Stimulated activated naive CD8-positive, alpha-beta T cell treated with anti-CD3 and anti-CD28 coated beads, Interleukin-15, Interleukin-2, amounts not matched to agents 100 ng/mL and 50 ng/mL, for 24 hours (primary cell): ENCODE measurements around the gene CCDC157.
"Not testable (repeated sequence)": the region's sequence is repeated elsewhere in the genome, so short reads cannot be mapped to it uniquely, and the experiment has no call there.

Experiments used
- H3K27ac Mint-ChIP-seq: one replicate; pipeline ENCODE4 v1.8.0; 2021; ENCODE audit warnings: mild to moderate bottlenecking, mixed read lengths
- H3K27me3 Mint-ChIP-seq: one replicate; pipeline ENCODE4 v1.8.0; 2021; ENCODE audit warnings: mixed read lengths
- H3K36me3 Mint-ChIP-seq: one replicate; pipeline ENCODE4 v1.8.0; 2021; ENCODE audit warnings: low read depth, mixed read lengths
- H3K4me1 Mint-ChIP-seq: one replicate; pipeline ENCODE4 v1.8.0; 2021; ENCODE audit warnings: low read depth, mixed read lengths
- H3K4me3 Mint-ChIP-seq: one replicate; pipeline ENCODE4 v1.8.0; 2021; ENCODE audit warnings: mild to moderate bottlenecking, mixed read lengths
- H3K9me3 Mint-ChIP-seq: one replicate; pipeline ENCODE4 v1.8.0; 2021; ENCODE audit warnings: mixed read lengths

The CCDC157 gene

DNA sequence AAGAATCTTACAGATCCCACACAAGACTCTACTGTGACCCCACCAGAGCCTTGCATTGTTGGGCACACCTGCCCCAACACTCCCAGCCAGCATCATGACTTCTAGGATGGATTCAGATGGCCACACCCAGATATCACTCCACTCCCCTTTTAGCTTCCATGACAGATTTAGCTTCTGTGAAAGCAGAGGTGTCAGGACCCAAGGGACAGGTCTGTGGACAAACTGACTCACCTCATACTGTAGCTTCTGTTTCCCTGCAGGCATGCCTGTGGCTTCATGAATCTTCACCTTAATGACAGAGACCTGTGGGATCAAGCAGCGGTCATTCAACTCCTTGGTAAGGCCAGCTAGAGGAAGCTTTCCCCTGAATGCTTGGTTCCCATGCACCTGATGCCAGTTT lies 21.6 kb upstream of the CCDC157 start:
- Mint-ChIP-seq H3K4me3 (no peak overlapping the region), H3K27ac (peak overlapping the region; percentile 26), H3K9me3 (no peaks in the 10 kb centered on the region), H3K27me3 (no peaks in the 10 kb centered on the region), H3K36me3 (peaks cover 83% of the 10 kb centered on the region), H3K4me1 (peaks cover 22% of the 10 kb centered on the region)

DNA sequence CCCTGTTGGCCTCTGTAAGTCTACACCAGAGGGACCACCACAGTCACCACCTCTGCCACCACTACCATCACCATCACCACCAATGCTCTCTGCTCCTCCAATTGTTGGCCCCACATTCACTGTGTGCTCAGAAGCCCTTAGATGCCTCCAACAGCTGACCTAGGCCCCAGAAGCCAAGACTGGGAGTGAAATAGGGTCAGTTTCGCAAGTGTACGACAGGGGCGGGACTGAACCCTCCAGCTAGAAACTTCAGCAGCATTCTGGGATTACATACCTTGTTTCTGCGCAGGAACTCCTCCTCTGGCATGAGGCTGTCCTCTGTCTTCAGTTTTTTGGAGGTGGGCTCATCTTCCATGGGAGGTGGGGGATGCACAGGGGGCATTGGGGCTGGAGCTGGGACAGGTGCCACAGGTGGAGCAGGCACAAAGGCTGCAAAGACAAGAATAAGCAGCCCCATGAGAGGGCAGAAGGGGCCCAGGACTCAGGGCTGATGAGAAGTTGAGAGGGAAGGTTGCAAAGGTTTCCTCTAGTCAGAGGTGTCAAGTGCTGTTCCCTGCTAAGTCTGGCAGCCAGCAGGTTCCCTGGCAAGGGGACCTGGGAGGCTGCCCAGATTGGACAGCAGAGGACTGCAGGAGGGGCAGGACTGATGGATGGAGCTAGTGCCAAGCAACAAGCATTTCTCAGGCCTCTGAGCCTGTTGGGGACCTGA lies 19.9 kb upstream of the CCDC157 start:
- Mint-ChIP-seq H3K27ac (no peak overlapping the region), H3K9me3 (no peaks in the 10 kb centered on the region), H3K36me3 (peaks cover 86% of the 10 kb centered on the region), H3K4me1 (peaks cover 22% of the 10 kb centered on the region), H3K4me3 (no peak overlapping the region), H3K27me3 (no peaks in the 10 kb centered on the region)

DNA sequence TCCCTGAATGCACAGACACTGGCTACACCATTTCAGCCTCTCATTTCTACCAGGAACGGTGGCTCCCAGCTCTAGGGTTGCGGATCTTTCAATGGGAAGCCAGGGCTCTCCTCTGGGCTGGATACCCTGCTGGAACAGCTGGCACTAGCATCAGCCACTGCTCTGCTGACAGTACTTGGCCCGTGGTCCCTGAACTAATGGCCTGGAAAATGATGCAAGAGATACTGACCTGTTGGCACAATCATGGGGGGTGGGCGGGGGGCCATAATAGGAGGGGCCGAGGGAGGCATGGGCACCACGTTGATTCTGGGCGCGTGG lies 19.4 kb upstream of the CCDC157 start:
- H3K4me1 Mint-ChIP-seq = peaks cover 22% of the 10 kb centered on the region
- H3K27me3 Mint-ChIP-seq = no peaks in the 10 kb centered on the region
- H3K4me3 Mint-ChIP-seq = no peak overlapping the region
- H3K27ac Mint-ChIP-seq = no peak overlapping the region
- peaks cover 86% of the 10 kb centered on the region for H3K36me3 Mint-ChIP-seq
- H3K9me3 Mint-ChIP-seq = no peaks in the 10 kb centered on the region

DNA sequence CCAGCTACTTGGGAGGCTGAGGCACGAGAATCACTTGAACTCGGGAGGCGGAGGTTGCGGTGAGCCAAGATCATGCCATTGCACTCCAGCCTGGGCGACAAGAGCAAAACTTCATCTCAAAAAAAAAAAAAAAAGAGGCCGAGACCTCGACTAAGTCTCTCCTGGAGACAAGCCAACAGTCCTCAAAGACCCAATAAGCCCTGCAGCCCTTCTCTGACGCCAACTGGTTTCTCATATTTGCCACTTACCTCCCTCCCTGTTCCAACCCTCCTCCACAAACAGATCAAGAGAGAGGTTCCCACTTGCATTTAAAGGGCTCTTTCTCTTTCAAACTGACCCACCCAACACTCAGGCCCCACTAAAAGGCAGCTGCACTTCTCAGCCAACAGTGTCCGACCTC lies 18.5 kb upstream of the CCDC157 start:
- not testable (repeated sequence) for H3K27ac Mint-ChIP-seq

DNA sequence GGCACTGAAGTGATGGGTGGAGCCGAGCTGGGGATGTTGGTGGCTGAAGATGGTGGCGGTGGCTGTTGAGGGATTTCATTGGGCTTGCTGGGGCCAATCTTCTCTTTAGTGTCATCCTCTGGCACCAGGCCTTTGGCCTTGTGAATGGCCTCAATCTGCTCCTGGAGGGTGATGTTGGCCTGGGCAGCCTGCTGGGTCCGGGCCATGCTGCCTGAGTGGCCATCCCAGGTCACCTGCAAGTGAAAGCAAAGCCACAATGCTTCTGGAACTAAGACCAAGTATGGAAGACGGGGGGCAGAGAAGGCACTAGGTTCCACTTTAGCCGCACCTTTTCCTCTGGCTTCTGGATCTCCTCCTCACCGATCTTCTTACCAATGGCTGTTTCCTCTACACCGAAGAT lies 18.0 kb upstream of the CCDC157 start:
- Mint-ChIP-seq H3K27ac (no peak overlapping the region), H3K27me3 (no peaks in the 10 kb centered on the region), H3K36me3 (peaks cover 86% of the 10 kb centered on the region), H3K4me3 (no peak overlapping the region), H3K4me1 (peaks cover 18% of the 10 kb centered on the region), H3K9me3 (no peaks in the 10 kb centered on the region)

More for the DNA sequence above, 18.5 kb upstream of the CCDC157 start:
- H3K36me3 Mint-ChIP-seq = peaks cover 86% of the 10 kb centered on the region
- not testable (repeated sequence) for H3K9me3 Mint-ChIP-seq, H3K4me3 Mint-ChIP-seq, H3K27me3 Mint-ChIP-seq
- H3K4me1 Mint-ChIP-seq = peaks cover 22% of the 10 kb centered on the region

DNA sequence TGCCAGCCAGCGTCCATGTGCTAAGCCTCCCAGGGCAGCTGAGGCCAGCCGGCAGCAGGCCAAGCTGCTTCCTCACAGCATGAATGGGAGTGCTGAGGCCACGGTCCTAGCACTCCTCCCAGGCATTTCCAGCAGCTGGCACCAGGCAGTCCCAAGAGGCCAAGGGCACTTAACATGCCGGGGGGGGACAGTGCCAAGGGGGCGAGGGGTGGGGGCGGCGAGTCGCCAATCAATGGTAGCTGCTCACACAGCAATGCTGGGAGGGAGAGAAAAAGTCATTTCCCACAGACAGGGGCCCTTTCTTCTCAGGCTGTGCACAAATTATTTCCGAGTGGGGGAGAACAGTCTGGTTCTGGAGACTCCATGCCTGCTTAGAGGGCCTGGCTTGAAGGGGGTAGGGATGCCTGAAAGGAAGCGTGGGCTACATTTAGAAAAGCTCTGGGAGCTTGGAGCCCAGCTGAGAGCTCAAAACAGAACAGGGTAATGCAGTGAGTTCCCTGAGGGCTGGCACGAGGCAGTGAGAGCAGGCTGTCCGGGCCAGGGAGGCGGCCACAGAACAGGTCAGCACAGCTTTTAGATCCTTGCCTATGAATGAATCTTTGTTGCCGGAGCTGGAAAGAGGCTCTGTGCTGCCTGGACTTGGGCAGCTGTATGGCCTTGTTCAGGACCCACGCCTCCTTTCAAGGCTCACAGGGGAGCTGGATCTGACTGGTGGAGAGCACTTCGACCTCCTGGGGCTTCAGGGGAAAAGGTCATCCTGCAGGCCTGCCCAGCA lies 15.7 kb upstream of the CCDC157 start:
- H3K36me3 Mint-ChIP-seq = peaks cover 90% of the 10 kb centered on the region
- no peaks in the 10 kb centered on the region for H3K9me3 Mint-ChIP-seq
- H3K27ac Mint-ChIP-seq = no peak overlapping the region
- H3K4me3 Mint-ChIP-seq = no peak overlapping the region
- H3K4me1 Mint-ChIP-seq = peaks cover 6% of the 10 kb centered on the region
- no peaks in the 10 kb centered on the region for H3K27me3 Mint-ChIP-seq

DNA sequence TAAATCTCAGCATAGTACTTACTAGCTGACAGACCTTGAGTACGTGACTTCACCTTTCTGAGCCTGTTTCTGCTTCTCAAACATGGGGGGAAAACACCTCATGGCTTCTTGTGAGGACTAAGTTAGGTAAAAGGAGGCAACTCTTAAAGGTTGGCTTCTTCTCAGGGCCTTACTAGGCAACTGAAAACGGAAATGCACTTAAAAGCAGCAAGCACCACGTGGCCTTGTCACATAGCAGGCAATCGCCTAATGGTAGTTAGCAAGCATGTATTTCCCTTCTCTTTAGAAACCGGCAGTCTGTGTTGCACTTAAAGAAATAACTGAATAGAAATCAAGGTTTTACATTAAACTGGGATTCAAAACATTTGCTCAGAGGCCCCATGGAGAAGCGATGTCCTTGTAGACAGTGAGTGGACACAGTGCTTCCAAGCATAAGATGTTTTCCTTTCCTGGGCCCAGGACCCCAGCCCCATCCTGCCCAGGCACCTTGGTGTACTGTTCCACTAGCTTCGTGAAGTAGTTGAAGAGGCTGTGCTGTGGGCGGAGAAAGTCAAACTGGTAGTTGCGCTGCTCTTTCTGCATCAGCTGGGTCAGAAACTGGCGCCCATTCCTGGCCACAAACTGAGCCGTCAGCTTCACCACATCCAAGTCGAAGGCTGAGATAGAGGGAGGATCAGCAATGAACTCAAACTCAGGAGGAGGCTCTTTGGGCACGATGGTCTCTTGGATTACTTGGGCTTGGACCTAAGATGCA lies 12.2 kb upstream of the CCDC157 start:
- Mint-ChIP-seq H3K4me3 (no peak overlapping the region), H3K9me3 (no peaks in the 10 kb centered on the region), H3K4me1 (peaks cover 36% of the 10 kb centered on the region), H3K36me3 (peaks cover 84% of the 10 kb centered on the region), H3K27me3 (no peaks in the 10 kb centered on the region), H3K27ac (peak overlapping the region; percentile 55)

DNA sequence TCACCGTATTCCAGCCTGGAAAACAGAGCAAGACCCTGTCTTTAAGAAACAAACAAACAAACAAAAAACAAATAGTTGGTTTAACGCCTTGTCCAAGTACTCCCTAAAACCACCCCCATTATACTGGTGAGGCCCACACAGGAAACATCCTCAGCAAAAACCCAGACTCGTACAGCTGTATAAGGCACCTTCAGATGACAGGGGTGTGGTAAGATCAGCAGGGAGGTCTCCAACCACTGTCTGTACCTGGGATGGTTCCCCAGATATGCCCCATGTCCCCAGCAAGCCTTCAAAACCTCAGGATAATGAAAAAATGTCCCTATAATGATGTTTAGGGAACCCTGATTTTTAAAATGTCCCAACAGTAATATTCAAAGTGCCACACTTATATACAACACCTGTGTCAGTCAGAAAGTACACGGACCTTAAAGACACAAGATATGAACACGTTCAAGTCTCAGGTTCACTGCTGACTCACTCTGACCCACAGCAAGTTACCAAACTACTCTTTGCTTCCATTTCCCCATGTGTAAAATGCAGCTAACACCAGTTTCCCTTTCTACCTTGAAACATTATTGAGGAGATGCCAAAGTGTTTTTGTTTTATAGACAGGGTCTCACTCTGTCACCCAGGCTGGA lies 9.4 kb upstream of the CCDC157 start:
- peaks cover 90% of the 10 kb centered on the region for H3K36me3 Mint-ChIP-seq
- H3K4me3 Mint-ChIP-seq = peak overlapping the region; percentile 55
- H3K27ac Mint-ChIP-seq = peak overlapping the region; percentile 86
- peaks cover 60% of the 10 kb centered on the region for H3K4me1 Mint-ChIP-seq
- H3K27me3 Mint-ChIP-seq = no peaks in the 10 kb centered on the region
- no peaks in the 10 kb centered on the region for H3K9me3 Mint-ChIP-seq

DNA sequence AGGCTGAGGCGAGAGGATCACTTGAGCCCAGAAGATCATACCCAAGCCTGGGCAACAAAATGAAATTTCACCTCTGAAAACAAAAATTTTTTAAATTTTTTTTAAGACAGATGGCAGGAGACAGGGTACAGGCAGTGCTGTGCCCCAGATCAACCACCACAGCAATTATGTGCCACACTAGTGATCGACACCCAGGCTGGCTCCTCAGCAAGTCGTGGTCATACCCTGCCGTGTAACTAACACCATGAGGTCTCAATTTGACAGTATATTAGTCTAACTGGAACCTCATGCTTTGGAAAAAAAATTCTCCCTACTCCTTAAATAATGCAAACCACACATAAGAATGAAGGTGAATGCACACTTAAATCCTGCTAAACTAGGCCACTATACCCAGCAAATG lies 8.4 kb upstream of the CCDC157 start:
- peaks cover 87% of the 10 kb centered on the region for H3K36me3 Mint-ChIP-seq
- H3K27ac Mint-ChIP-seq = peak overlapping the region; percentile 81
- H3K4me1 Mint-ChIP-seq = peaks cover 67% of the 10 kb centered on the region
- H3K4me3 Mint-ChIP-seq = peak overlapping the region; percentile 27
- no peaks in the 10 kb centered on the region for H3K9me3 Mint-ChIP-seq
- no peaks in the 10 kb centered on the region for H3K27me3 Mint-ChIP-seq

DNA sequence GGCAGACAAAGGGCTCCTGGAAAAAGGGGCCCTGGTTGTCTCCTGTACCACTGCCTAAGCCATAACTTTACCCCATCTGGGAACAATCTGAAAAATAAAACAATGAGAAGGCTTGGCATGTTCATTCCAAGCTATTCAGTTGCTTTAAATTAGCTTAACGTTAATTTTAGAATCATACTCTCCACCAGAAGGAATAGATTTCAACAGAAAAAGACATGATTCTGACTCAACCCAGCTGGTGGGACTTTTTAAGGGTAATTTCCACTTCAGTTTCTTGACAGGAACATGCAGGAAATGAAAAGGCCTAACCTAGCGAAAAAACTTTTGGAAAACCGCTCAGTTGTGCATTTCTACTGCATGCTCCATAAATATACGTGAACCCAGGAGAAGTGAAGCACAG lies 8.0 kb upstream of the CCDC157 start:
- Mint-ChIP-seq H3K4me3 (peak overlapping the region; percentile 27), H3K4me1 (peaks cover 71% of the 10 kb centered on the region), H3K36me3 (peaks cover 86% of the 10 kb centered on the region)

DNA sequence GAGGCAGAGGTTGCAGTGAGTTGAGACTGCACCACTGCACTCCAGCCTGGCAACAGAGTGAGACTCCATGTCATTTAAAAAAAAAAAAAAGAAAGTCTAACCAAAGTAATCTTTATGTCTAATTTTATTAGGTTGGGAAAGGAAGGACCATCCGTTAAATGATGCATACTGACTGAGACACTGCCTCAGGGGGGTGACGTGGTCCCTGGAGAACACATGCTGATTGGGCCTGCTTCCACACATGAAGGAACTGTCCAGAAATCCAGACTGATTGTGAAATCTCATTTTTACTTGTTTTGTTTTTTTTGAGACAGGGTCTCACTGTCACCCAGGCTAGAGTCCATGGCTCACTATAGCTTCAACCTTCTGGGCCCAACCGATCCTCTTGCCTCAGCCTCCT lies 5.6 kb upstream of the CCDC157 start:
- H3K4me3 Mint-ChIP-seq = no peak overlapping the region
- no peaks in the 10 kb centered on the region for H3K27me3 Mint-ChIP-seq
- H3K9me3 Mint-ChIP-seq = no peaks in the 10 kb centered on the region
- peaks cover 87% of the 10 kb centered on the region for H3K4me1 Mint-ChIP-seq
- H3K36me3 Mint-ChIP-seq = peaks cover 80% of the 10 kb centered on the region
- peak overlapping the region; percentile 40 for H3K27ac Mint-ChIP-seq

More for the DNA sequence above, 8.0 kb upstream of the CCDC157 start:
- Mint-ChIP-seq H3K9me3 (no peaks in the 10 kb centered on the region), H3K27me3 (no peaks in the 10 kb centered on the region), H3K27ac (peak overlapping the region; percentile 81)

DNA sequence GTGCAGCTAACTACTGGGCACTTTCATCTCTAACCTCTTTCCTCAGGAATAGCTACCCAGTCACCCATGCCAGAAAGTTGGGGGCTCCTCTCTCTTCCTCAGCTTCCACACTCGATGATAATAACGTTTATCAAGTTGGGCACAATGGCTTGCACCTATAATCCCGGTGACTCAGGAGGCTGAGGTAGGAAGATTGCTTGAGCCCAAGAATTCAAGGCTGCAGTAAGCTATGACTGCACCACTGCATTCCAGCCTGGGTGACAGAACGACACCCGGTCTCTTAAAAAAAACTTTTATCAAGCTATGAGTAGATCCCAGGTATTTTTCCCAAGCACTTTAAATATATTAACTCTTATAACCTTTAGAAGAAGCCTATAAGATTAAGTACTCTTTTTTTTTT lies 2.2 kb upstream of the CCDC157 start:
- H3K36me3 Mint-ChIP-seq = peaks cover 54% of the 10 kb centered on the region
- H3K9me3 Mint-ChIP-seq = no peaks in the 10 kb centered on the region
- no peaks in the 10 kb centered on the region for H3K27me3 Mint-ChIP-seq
- H3K27ac Mint-ChIP-seq = peak overlapping the region; percentile 75
- H3K4me1 Mint-ChIP-seq = peaks cover 68% of the 10 kb centered on the region
- H3K4me3 Mint-ChIP-seq = peak overlapping the region; percentile 96

DNA sequence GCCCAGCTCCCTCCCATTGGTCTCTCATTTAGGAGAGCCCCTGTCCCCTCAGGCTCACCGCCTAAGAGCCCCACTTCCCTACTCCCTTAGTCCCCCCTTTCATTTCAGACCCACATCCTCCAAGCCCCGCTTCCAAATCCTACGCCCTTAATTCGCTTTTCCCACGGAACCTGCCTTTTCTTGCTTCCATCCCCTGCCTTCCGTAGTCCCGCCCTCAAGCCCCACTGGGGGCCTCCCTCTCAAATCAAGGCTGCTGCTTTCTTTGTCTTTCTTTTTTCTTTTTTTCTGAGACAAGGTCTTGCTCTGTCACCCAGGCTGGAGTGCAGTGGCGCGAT lies 396 bp downstream of the CCDC157 start:
- H3K4me1 Mint-ChIP-seq = peaks cover 45% of the 10 kb centered on the region

DNA sequence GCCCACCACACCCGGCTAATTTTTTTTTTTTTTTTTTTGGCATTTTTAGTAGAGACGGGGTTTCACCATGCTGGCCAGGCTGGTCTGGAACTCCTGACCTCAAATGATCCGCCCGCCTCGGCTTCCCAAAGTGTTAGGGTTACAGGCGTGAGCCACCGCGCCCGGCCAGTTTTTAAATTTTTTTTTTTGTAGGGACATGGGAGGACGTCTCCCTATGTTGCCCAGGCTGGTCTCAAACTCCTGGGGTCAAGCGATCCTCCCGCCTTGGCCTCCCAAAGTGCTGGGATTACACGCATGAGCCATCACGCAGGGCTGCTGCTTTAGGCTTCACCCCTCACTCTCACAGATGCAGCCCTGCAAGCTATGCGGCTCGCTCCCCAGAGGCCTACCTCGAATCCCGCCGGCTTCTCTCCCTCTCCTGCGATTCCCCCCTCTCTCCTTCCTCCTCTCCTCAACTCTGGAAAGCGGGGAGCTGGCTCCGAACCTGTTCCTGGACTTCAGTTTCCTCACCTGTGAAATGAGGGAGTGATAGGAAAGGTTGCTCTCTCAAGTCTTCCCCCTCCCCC lies 926 bp downstream of the CCDC157 start:
- H3K4me3 Mint-ChIP-seq = peak overlapping the region; percentile 96
- H3K36me3 Mint-ChIP-seq = peaks cover 25% of the 10 kb centered on the region
- no peaks in the 10 kb centered on the region for H3K9me3 Mint-ChIP-seq
- no peaks in the 10 kb centered on the region for H3K27me3 Mint-ChIP-seq
- peak overlapping the region; percentile 47 for H3K27ac Mint-ChIP-seq
- peaks cover 41% of the 10 kb centered on the region for H3K4me1 Mint-ChIP-seq

More for the DNA sequence above, 396 bp downstream of the CCDC157 start:
- Mint-ChIP-seq H3K9me3 (no peaks in the 10 kb centered on the region), H3K4me3 (peak overlapping the region; percentile 96), H3K27ac (peak overlapping the region; percentile 81), H3K27me3 (no peaks in the 10 kb centered on the region), H3K36me3 (peaks cover 30% of the 10 kb centered on the region)
